Measurements from ENCODE around the gene PARP4.
"Not testable (repeated sequence)": the region's sequence is repeated elsewhere in the genome, so short reads cannot be mapped to it uniquely, and the experiment has no call there.

PARP4 gene

GRCh38 chr13:24512197-24512907 lies at the start of gene PARP4:
TSS of gene PARP4 (minus strand) at chr13:24512778. CDS start at chr13:24503776, 9,002 bp downstream.
- peak; percentile 30 to 35 for DNase-seq (ENCODE audit: low read depth in 2 of 2)

GRCh38 chr13:24560579-24561187 lies 48.1 kb upstream of the PARP4 start:
- not testable (repeated sequence) for DNase-seq (ENCODE audit: low read depth in 2 of 2)

DNA sequence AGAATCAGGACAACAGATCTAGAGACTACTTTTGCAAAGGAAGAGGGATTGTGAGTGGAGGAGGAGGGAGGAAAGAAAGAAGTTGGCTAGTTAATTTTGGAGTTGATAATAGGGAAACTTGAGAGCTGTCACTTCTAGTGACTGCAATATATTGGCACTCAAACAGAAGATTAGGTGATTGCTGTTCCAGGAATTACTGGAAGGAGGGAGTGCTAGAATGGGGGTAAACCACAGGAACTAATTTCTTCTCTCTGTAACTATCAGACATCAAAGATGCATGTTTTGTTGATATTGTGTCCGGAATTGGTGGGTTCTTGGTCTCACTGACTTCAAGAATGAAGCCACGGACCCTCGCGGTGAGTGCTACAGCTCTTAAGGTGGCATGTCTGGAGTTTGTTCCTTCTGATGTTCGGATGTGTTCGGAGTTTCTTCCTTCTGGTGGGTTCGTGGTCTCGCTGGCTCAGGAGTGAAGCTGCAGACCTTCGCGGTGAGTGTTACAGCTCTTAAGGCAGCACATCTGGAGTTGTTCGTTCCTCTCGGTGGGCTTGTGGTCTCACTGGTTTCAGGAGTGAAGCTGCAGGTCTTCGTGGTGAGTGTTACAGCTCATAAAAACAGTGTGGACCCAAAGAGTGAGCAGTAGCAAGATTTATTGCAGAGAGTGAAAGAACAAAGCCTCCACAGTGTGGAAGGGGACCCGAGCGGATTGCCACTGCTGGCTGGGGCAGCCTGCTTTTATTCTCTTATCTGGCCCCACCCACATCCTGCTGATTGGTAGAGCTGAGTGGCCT lies 47.0 kb upstream of the PARP4 start:
- not testable (repeated sequence) for DNase-seq (ENCODE audit: low read depth in 2 of 2)

DNA sequence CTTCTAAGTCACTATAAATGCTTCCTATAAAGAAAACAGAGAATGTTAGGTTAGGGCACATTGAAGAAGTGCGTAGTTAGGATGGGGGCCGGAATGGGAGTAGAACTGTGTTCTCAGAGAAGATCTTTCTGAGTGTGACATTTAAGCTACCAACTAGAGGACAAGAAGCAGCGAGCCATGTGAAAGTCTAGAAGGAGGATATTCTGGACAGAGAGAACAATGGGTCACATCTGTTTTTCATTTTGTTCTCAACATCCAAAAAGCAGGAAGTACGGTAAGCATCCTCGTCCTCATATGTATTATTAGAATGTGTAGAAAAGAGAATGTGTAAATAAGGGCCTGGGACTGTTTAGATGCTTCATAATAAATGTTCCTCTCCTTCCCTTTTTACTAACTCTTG lies 44.5 kb upstream of the PARP4 start:
- DNase-seq (ENCODE audit: low read depth in 2 of 2): no peak

DNA sequence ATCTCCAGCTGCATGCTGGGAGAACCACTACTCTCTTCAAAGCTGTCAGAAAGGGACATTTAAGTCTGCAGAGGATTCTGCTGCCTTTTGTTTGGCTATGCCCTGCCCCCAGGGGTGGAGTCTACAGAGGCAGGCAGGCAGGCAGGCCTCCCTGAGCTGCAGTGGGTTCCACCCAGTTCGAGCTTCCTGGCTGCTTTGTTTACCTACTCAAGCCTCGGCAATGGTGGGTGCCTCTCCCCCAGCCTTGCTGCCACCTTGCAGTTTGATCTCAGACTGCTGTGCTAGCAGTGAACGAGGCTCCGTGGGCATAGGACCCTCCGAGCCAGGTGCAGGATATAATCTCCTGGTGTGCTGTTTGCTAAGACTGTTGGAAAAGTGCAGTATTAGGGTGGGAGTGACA lies 41.3 kb upstream of the PARP4 start:
- DNase-seq (ENCODE audit: low read depth in 2 of 2): not testable (repeated sequence)

DNA sequence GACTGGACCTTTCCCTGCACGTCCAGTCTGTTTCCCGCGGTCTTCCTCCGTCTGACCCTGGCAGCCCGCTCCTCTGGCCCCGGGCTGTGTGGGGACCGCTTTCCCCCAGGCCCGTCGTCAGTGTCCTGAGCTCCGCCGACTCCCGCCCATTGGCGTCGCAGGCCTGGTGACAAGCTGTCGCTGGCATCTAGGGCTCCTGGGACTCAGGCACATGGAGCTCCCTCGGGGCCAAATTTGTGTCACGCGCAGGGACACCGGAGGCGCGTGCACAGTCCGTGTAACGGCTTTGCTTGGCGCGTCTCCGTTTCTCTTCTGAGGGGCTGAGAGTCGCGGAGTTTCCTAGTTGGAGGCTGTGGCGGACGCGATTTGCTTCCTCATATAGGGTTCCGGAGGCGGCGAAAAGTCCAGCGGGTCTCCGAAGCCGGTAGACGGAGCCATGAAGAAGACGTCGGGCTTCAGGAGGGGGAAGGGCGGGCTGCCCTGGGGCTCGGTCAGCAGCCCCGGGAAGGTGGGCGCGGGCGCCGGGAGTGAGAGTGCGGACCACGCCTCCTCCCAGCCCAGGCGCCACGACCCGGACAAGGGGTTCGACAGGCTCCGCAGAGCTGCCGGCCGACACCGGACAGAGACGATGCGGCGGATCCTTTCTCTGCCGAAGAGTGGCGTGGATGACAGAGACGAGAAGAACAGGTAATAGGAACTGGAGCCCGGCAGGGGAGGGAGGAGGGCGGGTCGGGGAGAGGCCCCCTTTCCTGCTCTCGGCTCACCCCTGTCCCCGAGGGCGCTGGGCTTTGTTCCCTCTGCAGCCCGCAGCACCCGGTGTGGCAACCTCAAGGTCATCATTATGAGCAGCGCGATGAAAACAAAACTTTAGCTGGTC lies 29.1 kb upstream of the PARP4 start:
- DNase-seq (ENCODE audit: low read depth in 2 of 2): not testable (repeated sequence)

- no peak for DNase-seq (ENCODE audit: low read depth in 2 of 2)
Observed at GRCh38 chr13:24541127-24541475, 28.5 kb upstream of the PARP4 start.

DNA sequence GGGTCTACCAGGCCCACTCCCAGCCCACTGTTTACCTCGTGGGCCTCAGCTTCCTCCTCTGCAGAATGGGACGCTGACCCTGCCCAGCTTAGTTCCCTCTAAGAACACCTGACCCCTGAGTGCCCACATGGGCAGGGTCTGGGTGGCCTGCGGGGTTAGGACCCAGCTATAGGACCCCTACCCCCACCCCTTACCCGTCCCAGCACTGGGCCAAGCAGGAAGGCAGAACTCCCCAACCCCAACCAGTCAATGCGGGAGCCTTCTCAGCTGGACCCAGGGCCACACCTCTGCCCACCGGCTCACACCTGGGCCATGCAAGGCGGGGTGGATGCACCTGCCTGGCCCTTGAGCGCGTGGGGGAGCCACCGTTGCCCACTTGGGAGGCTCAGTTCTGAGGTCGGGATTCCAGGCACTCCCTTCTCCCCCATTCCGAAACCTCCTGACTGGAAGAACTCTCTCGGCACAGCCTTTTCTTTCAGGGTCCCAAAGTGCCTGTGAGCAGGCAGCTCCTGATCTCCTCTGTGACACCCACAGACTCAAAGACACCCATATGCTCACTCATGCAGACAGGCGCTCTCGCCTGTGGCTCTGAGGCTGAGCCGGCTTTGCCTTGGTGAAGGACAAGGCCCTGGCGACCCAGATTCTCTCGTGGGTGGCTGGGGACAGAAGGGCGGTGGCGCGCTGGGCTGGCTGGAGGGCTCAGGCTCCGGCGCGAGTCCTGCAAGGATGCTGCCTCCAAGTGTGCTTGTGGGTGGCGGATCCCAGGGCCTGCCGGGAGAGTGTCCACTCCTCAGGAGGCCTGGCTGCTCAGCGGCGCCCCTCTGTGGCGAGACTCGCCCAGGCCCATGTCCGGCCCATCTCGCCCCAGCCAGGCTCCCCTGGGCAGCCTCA lies 27.9 kb upstream of the PARP4 start:
- DNase-seq (ENCODE audit: low read depth in 2 of 2): no peak

DNA sequence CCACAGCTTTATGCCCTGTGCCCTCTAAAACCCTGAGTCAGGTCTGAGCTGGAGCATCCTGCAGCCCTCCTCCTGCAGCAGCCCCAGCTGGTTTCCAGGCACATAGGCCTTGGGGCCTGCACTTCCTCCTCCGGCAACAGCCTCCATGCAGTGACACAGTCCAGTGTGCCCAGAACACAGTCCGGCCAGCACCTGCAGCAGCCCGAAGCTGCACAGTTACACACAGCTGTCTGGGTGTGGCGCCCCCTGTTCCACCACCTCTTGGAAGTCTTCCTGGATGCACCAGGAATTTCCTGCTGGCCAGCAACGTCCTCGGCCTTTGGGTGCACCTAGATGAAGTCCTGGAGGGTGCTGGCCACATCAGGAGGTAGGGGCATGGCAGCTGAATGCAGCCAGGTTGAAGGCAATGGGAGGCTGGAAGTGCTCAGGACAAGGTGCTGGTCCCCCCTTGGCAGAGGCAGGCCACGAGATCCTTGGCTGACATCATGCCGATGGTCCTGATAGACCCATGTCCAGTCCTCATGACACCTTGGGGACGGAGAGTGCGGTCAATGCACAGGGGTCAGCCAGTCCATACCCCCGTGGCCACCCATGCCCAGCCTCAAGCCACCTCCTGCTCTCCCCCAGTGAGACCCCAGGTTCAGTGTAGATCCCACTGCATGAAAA lies 27.1 kb upstream of the PARP4 start:
- no peak for DNase-seq (ENCODE audit: low read depth in 2 of 2)

DNA sequence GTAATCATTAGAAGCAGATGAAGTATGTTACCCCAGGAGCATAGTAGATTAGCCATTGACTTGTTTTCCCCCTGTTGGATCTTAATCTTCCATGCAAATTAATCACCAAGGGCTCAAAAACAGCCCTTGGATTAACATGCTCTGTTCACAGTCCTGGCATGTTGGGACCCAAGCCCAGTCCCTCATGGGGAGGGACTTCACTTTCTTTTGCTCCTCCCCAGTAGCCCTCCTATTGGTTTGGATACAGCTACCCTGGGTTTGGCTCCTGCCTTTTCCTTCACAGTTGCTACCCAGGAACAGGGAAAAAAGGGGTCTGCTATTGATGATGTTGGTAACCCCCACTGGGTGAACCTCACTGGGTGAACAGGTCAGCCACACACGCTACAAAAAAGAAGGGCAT lies 16.9 kb upstream of the PARP4 start:
- no peak for DNase-seq (ENCODE audit: low read depth in 2 of 2)

DNA sequence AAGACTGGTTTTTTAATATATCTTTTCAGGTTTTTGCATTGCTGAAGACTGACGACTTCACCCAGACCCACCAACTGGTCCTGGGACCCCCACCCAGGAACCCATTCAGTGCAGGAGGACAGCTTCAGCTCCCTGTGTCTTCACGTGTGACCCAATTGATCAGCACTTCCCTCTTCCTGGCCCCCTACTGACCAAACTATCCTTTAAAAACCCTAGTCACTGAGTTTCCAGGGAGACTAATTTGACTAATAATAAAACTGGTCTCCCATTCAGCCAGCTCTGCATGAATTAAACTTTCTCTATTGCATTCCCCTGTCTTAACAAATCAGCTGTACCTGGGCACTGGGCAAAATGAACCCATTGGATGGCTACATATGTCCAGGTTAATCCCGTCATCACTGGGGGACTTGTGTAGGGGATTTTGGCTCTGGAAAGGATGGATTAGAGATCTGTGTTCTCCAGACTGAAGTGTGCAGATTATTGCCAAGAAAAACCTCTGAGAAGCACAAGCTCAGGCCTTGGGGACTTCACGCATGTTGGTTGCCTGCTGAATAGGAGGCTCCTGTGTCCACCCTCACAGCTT lies 16.3 kb upstream of the PARP4 start:
- no peak for DNase-seq (ENCODE audit: low read depth in 2 of 2)

DNA sequence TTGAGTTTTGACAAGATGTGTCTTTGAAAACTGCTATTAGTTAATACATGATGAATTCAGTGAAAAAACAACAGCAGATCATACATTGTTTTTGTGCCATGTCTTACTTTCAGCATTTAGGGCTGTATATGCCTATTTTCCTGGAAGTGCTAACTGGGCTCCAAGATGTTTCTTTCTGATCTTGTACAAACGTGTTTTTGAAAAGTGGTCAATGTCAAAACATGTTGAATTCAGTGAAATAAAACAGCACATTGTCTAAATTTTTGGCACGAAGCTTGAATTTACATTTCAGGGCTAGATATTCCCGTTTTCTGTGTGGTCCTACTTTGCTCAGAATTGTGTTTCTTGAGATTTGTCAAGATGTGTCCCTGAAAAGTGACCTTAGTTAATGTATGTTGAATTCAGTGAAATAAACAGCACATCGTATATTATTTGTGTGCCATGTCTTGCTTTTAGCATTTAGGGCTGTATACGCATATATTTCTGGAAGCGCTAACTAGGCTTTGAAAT lies 14.7 kb upstream of the PARP4 start:
- no peak for DNase-seq (ENCODE audit: low read depth in 2 of 2)

GRCh38 chr13:24520733-24521132 lies 8.2 kb upstream of the PARP4 start:
- no peak for DNase-seq (ENCODE audit: low read depth in 2 of 2)

- no peak for DNase-seq (ENCODE audit: low read depth in 2 of 2)
Observed at GRCh38 chr13:24516919-24517318, 4.3 kb upstream of the PARP4 start.

DNA sequence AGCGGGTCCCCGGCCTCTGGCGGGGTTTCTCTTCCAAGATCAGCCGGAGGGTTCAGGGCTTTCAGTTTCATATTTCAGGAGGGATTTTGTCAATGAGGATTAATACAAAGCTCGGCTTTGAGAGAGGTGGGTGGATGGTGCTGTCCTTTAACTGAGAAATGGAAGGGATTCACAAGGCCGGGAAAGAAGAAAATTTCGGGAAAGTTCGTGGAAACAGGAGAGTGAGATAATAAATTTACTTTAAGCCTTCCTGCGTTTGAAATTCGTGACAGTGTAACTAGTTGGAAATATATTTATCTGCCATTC lies 283 bp upstream of the PARP4 start:
- DNase-seq (ENCODE audit: low read depth in 2 of 2): no peak

DNA sequence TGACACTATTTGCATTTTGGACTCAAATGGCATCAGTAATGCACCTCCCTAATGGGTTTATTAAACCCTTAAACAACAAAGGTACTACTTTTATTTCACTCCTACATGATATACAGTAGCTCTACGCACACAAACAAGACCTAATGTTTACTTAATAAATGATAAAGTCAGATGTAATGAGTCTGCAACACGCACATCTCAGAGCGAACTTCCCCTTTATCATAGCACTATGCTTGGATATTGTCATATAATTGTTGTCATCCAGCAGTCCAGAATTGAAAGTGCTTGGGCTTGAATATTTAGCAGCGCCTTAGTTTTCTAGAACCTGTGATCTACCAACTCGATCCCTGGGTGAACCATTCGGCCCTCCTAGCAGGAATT lies 772 bp downstream of the PARP4 start:
- DNase-seq (ENCODE audit: low read depth in 2 of 2): no peak

DNA sequence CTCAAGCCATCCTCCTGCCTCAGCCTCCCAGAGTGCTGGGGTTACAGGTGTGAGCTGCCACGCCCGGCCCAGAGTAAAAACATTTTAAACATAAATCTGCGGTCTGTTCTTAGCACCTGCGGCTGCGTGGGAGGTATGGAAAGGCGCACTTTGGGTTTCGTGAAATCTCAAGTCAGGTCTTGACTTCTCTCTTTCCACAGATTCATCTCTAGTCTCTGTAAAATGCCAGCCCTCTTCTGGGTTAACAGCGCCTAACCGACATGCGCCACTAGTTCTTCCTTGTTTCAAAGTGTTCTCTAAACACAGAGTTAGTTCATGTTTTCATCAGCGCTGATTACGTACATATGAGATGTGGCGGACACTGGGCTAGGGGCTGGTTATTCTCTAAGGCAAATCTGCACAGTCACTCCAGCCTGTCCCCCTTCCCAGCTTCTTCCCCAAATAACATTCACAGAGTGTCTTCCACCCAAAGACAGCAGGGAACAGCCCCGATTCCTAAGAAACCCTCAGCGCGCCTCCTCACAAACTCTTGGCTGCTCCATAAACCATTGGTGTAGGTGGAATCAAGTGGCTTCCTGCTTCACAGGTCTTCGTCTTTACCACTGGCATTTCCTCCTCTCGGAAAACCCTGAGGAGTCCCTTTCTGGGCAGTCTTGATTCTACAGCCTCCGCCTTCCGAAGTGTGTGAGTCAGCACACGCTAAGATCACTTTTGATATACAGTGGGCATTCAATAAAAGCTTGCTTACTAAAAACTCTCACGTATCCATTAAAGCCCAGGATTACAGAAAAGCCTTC lies 1.4 kb downstream of the PARP4 start:
- peak; percentile 35 to 38 for DNase-seq (ENCODE audit: low read depth in 2 of 2)

- DNase-seq (ENCODE audit: low read depth in 2 of 2): no peak
Observed at GRCh38 chr13:24506698-24507335, 5.8 kb downstream of the PARP4 start.

DNA sequence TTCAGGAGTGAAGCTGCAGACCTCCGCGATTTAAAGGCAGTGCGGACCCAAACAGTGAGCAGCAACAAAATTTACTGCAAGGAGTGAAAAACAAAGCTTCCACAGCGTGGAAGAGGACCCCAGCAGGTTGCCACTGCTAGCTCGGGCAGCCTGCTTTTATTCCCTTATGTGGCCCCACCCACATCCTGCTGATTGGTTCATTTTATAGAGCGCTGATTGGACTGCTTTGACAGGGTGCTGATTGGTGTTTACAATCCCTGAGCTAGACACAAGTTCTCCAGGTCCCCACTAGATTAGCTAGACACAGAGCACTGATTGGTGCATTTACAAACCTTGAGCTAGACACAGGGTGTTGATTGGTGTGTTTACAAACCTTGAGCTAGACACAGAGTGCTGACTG lies 6.3 kb downstream of the PARP4 start:
- DNase-seq (ENCODE audit: low read depth in 2 of 2): not testable (repeated sequence)
